SK-N-MC (cell line): ENCODE measurements around the gene ZNF582.
"Not testable (repeated sequence)": the region's sequence is repeated elsewhere in the genome, so short reads cannot be mapped to it uniquely, and the experiment has no call there.

Experiments used
- DNase-seq: peaks from one replicate; pipeline ENCODE4 v3.0.0-alpha.2; 2011; ENCODE audit warnings: low read depth, low spot score
- H3K27ac ChIP-seq: fragments of 200-600 bp; sonication (generic); 2 replicates; pipeline ENCODE4 v1.5.1; 2016; ENCODE audit warnings: mixed run types
- H3K36me3 ChIP-seq: fragments of 200-600 bp; sonication (generic); 2 replicates; pipeline ENCODE4 v1.6.1; 2017; ENCODE audit warnings: antibody characterized with exemption, low read length, mixed read lengths; ENCODE audit not compliant: insufficient read depth
- H3K4me3 ChIP-seq: fragments of 200-600 bp; sonication (generic); 2 replicates; pipeline ENCODE4 v1.5.1; 2016
- H3K9ac ChIP-seq: fragments of 200-600 bp; sonication (generic); 2 replicates; pipeline ENCODE4 v1.8.0; 2017; ENCODE audit warnings: mixed run types, mixed read lengths; ENCODE audit not compliant: insufficient read length
- H3K9me3 ChIP-seq: fragments of 200-600 bp; sonication (generic); 2 replicates; pipeline ENCODE4 v1.6.1; 2017; ENCODE audit warnings: low read depth, mild to moderate bottlenecking, antibody characterized with exemption, low read length, moderate library complexity, mixed read lengths
- EZH2 ChIP-seq: fragments of 200-600 bp; sonication (generic); IDR thresholded peaks from one replicate; pipeline ENCODE4 v1.6.1; 2017; ENCODE audit warnings: antibody characterized with exemption
- FOXP2 ChIP-seq: optimal IDR thresholded peaks from 2 replicates; pipeline ENCODE3; 2011; ENCODE audit warnings: mild to moderate bottlenecking, moderate library complexity; ENCODE audit not compliant: insufficient read depth; ENCODE audit errors: extremely low read length, control extremely low read depth
- POLR2AphosphoS5 ChIP-seq: IDR thresholded peaks from 2 replicates; pipeline ENCODE4 v1.6.1; 2012; ENCODE audit warnings: mild to moderate bottlenecking, low read depth, low read length, borderline replicate concordance

Gene ZNF582

DNA sequence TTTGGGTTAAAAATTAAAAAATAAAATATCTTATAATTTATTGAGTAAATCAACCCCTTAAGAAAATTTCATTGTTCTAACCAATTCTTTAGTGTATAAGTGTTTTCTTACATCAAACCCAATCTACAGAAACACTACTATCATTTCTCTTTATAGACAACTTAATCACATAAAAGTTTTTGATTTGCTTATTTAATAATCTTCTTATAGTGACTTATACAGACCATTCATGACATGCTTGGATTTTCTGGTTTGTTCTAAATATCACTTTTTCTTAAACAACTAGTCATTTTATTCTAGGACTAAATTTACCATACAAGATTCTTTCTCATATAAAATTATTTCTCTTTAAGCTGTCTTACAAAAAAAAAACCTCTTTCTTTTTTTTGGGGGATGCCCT is 51.4 kb downstream of the ZNF582 start:
- H3K9me3 ChIP-seq: no peaks in the 10 kb centered on the region
- no peak overlapping the region for H3K27ac ChIP-seq
- H3K9ac ChIP-seq: no peak overlapping the region
- H3K4me3 ChIP-seq: no peak overlapping the region
- TF ChIP-seq POLR2AphosphoS5 (no peak), EZH2 (no peak), FOXP2 (no peak)
- no peaks in the 10 kb centered on the region for H3K36me3 ChIP-seq
- DNase-seq: no peak

DNA sequence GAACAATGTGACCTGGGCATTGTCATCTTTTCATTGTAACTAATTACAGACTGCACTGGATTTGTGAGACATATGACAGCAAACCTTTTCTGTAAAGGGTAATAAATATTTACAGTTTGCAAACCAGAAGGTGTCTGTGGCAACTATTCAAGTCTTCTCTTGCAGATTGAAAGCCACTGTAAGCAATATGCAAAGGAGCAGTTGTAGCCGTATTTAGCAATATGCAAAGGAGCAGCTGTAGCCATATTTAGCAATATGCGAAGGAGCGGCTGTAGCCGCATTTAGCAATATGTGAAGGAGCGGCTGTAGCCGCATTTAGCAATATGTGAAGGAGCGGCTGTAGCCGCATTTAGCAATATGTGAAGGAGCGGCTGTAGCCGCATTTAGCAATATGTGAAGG is 54.3 kb downstream of the ZNF582 start:
- not testable (repeated sequence) for H3K9ac ChIP-seq, DNase-seq, H3K4me3 ChIP-seq, H3K9me3 ChIP-seq, H3K36me3 ChIP-seq, H3K27ac ChIP-seq

DNA sequence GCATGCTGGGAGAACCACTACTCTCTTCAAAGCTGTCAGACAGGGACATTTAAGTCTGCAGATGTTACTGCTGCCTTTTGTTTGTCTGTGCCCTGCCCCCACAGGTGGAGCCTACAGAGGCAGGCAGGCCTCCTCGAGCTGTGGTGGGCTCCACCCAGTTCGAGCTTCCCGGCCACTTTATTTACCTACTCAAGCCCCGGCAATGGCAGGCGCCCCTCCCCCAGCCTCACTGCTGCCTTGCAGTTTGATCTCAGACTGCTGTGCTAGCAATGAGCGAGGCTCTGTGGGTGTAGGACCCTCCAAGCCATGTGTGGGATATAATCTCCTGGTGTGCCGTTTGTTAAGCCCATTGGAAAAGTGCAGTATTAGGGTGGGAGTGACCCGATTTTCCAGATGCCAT is 56.3 kb downstream of the ZNF582 start:
- H3K9ac ChIP-seq, H3K36me3 ChIP-seq, DNase-seq, H3K9me3 ChIP-seq, H3K4me3 ChIP-seq, H3K27ac ChIP-seq: not testable (repeated sequence)

DNA sequence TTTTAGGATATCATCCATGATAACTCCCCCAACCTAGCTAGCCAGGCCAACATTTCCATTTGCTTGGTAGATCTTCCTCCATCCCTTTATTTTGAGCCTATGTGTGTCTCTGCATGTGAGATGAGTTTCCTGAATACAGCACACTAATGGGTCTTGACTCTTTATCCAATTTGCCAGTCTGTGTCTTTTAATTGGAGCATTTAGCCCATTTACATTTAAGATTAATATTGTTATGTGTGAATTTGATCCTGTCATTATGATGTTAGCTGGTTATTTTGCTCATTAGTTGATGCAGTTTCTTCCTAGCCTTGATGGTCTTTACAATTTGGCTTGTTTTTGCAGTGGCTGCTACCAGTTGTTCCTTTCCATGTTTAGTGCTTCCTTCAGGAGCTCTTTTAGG is 58.0 kb downstream of the ZNF582 start:
- H3K4me3 ChIP-seq, H3K27ac ChIP-seq, H3K9me3 ChIP-seq, H3K36me3 ChIP-seq, H3K9ac ChIP-seq, DNase-seq: not testable (repeated sequence)

DNA sequence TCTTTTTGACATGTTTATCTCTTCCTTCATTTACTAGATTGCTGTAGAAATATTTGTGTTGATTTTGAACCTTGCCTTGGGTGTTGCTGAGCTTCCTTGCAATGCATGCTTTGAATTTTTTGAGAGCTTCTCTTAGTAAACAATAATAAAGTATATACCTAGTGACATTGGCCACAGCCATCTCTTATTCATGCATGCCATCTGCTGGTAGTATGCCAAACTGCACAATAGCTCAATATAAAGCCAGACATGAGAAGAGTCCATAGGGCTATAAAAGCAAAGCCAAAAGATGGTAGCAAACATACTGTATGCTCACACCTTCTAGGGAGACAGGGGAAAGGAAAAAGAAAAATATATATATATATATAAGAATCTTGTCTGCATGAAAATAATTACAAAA is 59.8 kb downstream of the ZNF582 start:
- no peak for DNase-seq
- TF ChIP-seq EZH2 (no peak), POLR2AphosphoS5 (no peak), FOXP2 (no peak)

More for the DNA sequence above, 59.8 kb downstream of the ZNF582 start:
- Histone ChIP-seq H3K9ac (no peak overlapping the region), H3K36me3 (no peaks in the 10 kb centered on the region), H3K4me3 (no peak overlapping the region), H3K9me3 (no peaks in the 10 kb centered on the region), H3K27ac (no peak overlapping the region)
